ENCODE measurements around the gene NRCAM.

DNA sequence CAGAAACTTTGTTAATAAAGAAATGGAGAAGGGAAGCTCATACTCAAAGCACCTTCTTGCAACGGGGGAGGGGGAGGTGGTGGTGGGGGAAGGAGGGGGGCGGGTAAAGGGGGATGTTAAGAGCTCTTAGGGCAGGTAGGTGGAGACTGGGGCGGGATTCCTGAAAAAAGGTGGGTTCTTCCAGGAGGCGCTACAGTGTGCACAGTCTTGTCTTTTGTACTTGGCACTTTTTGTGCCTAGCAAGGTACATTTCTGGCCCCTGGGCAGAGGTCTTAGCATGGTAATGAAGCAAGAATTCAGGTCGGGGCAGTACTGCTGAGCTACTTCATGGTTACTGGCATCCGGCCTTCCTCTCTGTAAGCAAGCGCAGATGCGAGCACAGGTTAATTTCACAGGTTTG, 310.8 kb downstream of the NRCAM start:
- TF ChIP-seq, protein P1, sequence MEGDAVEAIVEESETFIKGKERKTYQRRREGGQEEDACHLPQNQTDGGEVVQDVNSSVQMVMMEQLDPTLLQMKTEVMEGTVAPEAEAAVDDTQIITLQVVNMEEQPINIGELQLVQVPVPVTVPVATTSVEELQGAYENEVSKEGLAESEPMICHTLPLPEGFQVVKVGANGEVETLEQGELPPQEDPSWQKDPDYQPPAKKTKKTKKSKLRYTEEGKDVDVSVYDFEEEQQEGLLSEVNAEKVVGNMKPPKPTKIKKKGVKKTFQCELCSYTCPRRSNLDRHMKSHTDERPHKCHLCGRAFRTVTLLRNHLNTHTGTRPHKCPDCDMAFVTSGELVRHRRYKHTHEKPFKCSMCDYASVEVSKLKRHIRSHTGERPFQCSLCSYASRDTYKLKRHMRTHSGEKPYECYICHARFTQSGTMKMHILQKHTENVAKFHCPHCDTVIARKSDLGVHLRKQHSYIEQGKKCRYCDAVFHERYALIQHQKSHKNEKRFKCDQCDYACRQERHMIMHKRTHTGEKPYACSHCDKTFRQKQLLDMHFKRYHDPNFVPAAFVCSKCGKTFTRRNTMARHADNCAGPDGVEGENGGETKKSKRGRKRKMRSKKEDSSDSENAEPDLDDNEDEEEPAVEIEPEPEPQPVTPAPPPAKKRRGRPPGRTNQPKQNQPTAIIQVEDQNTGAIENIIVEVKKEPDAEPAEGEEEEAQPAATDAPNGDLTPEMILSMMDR (IDR thresholded peaks at IDR 0.05) = no peak
- TF ChIP-seq POLR2A (IDR thresholded peaks at IDR 0.05) = no peak

Measured in adrenal gland (tissue), 5 donors.